ENCODE data around the gene RIT1.

Gene RIT1

GRCh38 chr1:155911156-155912055 lies at the start of gene RIT1:
Gene RIT1 (minus strand): TSS chr1:155911349. CDS start chr1:155910761, 588 bp downstream.
- TF ChIP-seq ZNF274 (IDR thresholded peaks at IDR 0.05; ENCODE audit: low read depth, low read length), result no peak
- peak within 1 kb of the TSS; percentile 91 for H3K4me3 ChIP-seq (ENCODE audit: low read length)

DNA sequence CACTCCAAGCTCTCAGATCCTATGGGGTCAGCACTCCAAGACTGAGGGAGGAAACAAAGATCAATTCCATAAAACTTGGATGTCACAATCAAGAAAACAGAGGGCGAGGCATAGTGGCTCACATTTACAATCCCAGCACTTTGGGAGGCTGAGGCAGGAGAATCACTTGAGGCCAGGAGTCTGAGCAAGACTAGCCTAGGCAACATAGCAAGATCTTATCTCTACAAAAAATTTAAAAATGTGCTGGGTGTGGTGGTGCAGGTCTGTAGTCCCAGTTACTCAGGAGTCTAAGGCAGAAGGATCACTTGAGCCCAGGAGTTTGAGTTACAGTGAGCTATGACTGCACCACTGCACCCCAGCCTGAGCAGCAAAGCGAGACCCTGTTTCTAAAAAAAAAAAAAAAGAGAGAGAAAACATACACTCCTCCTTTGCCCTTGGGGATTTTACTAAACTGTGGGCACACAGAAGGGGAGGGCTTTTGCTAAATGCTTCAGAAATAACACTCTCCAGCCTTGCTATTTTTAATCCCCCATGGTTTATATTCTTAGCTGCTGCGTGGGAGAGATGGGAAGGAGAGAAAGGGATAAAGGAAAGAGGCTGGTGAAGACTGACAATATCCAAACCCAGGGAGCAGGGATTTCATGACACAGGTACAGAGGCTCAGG lies 49.1 kb upstream of the RIT1 start:
- no peak overlapping the region; the same call in 1 of the 2 replicates for H3K4me3 ChIP-seq (ENCODE audit: low read length)
- TF ChIP-seq ZNF274 (IDR thresholded peaks at IDR 0.05; ENCODE audit: low read depth, low read length), result no peak

- no peak for TF ChIP-seq ZNF274 (IDR thresholded peaks at IDR 0.05; ENCODE audit: low read depth, low read length)
- no peak overlapping the region for H3K4me3 ChIP-seq (ENCODE audit: low read length)
Observed at GRCh38 chr1:155957411-155957915, 46.3 kb upstream of the RIT1 start.

- no peak overlapping the region for H3K4me3 ChIP-seq (ENCODE audit: low read length)
- TF ChIP-seq ZNF274 (IDR thresholded peaks at IDR 0.05; ENCODE audit: low read depth, low read length), result no peak
Observed at GRCh38 chr1:155954645-155955044, 43.5 kb upstream of the RIT1 start.

DNA sequence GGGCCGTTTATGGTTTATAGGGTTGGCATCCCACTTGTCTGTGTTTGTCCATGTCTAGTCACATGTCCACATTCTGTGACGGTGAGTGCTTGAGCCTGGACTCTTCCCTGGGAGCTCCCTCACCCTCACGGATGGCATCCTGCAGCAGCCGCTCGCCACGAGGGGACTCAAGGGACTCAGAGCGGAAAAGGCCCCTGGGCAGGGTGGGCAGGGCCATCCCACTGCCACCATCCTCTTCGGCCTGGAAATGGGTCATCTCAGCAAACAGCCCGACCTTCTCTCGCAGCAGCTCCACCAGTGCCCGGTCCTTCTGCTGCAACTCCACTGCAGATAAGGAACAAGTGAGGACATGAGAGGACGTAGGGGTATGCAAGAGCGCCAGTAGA lies 41.3 kb upstream of the RIT1 start:
- no peak overlapping the region for H3K4me3 ChIP-seq (ENCODE audit: low read length)
- no peak for TF ChIP-seq ZNF274 (IDR thresholded peaks at IDR 0.05; ENCODE audit: low read depth, low read length)

- no peak for TF ChIP-seq ZNF274 (IDR thresholded peaks at IDR 0.05; ENCODE audit: low read depth, low read length)
- no peak overlapping the region for H3K4me3 ChIP-seq (ENCODE audit: low read length)
Observed at GRCh38 chr1:155951753-155952504, 40.8 kb upstream of the RIT1 start.

- TF ChIP-seq ZNF274 (IDR thresholded peaks at IDR 0.05; ENCODE audit: low read depth, low read length), result no peak
- H3K4me3 ChIP-seq (ENCODE audit: low read length), result no peak overlapping the region
Observed at GRCh38 chr1:155950829-155951228, 39.7 kb upstream of the RIT1 start.

DNA sequence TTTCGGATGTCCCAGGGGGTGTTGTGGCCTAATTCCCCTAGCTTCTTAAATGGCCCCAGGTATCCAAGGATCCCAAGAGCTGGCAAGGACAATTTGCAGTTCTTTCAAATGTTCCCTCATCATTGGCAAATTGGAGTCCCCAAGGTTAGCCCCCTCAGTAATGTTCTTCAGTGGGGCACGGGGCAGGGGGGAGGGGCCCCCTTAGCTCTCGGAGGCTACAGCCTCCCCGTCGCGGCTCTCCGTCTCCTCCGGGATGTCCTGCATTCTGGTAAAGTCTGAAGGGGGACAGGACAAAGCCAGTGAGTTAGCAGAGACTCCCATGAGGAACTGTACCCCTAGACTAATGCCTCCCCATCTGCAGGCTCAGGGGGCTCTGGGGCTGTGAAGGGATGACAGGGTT lies 36.6 kb upstream of the RIT1 start:
- H3K4me3 ChIP-seq (ENCODE audit: low read length), result no peak overlapping the region
- TF ChIP-seq ZNF274 (IDR thresholded peaks at IDR 0.05; ENCODE audit: low read depth, low read length), result no peak

GRCh38 chr1:155947292-155947691 lies 36.1 kb upstream of the RIT1 start:
- H3K4me3 ChIP-seq (ENCODE audit: low read length), result no peak overlapping the region
- no peak for TF ChIP-seq ZNF274 (IDR thresholded peaks at IDR 0.05; ENCODE audit: low read depth, low read length)

DNA sequence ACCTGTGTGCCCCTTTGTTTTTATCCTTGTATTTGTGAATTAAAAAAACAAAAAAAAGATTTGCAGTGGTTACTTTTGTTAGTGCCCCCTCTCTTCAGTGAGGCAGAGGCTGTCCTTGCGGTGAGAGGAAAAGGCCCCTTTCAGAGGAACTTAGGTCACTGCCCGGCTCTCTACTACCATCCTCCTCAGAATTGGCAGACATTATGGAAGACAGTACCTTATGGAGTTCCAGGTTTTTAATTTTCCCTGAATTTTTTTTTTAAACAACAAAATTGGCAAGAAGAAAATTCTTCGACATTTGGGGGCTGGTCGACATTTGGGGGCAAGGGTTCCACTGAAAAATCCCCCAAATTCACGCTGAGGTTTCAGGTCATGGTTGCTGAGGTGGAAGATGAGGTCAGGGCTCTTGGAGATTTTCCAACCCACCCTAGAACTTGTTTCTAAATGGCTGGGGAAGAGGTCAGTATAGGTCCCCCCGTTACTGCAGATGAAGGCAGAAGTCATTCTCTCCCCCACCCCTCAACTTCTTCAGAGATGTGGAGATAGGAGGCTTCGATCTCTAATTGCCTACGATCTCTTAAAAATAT lies 35.6 kb upstream of the RIT1 start:
- no peak for TF ChIP-seq ZNF274 (IDR thresholded peaks at IDR 0.05; ENCODE audit: low read depth, low read length)
- peak overlapping the region; percentile 19; the same call in 1 of the 2 replicates for H3K4me3 ChIP-seq (ENCODE audit: low read length)

DNA sequence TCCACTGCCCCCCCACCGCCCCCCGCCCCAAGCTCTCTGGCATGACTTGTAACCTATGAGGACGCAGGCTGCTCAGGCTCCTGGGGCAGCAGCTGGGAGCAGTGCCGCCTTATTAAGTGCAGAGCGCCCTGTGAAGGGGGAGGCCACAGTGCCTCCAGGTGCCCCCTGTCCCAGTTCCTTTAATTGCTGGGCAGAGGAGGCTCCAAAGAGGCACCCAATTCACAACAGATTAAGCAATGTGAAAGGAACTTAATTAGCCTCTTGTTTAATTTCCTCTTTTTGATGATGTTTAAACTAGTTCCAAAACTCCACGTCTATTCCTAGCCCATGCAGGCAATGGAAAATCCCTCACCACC lies 33.3 kb upstream of the RIT1 start:
- H3K4me3 ChIP-seq (ENCODE audit: low read length), result no peak overlapping the region
- TF ChIP-seq ZNF274 (IDR thresholded peaks at IDR 0.05; ENCODE audit: low read depth, low read length), result no peak

DNA sequence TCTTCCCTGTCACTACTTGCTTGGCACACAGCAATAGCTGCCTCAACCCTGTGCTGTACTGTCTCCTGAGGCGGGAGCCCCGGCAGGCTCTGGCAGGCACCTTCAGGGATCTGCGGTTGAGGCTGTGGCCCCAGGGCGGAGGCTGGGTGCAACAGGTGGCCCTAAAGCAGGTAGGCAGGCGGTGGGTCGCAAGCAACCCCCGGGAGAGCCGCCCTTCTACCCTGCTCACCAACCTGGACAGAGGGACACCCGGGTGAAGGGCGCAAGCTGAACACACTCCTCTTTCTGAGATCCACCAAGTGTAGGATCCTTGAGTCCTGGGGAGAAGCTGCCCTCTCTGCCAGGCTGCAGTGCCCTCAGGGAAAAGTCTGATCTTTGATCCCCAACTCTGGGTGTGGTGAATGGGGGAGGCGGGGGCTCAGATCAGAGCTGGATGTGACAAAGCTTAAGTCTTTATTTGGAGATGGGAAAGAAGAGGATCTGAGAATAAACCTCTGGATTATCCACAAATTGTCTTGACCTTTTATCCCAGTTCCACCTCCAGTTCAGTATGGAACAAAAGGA lies 31.5 kb upstream of the RIT1 start:
- no peak overlapping the region for H3K4me3 ChIP-seq (ENCODE audit: low read length)
- TF ChIP-seq ZNF274 (IDR thresholded peaks at IDR 0.05; ENCODE audit: low read depth, low read length), result no peak

DNA sequence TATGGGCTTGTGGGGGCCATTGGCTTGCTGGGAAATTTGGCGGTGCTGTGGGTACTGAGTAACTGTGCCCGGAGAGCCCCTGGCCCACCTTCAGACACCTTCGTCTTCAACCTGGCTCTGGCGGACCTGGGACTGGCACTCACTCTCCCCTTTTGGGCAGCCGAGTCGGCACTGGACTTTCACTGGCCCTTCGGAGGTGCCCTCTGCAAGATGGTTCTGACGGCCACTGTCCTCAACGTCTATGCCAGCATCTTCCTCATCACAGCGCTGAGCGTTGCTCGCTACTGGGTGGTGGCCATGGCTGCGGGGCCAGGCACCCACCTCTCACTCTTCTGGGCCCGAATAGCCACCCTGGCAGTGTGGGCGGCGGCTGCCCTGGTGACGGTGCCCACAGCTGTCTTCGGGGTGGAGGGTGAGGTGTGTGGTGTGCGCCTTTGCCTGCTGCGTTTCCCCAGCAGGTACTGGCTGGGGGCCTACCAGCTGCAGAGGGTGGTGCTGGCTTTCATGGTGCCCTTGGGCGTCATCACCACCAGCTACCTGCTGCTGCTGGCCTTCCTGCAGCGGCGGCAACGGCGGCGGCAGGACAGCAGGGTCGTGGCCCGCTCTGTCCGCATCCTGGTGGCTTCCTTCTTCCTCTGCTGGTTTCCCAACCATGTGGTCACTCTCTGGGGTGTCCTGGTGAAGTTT lies 30.8 kb upstream of the RIT1 start:
- no peak for TF ChIP-seq ZNF274 (IDR thresholded peaks at IDR 0.05; ENCODE audit: low read depth, low read length)

More for the DNA sequence above, 30.8 kb upstream of the RIT1 start:
- H3K4me3 ChIP-seq (ENCODE audit: low read length), result no peak overlapping the region

Measured in GM08714 (cell line).